Endothelial cell of umbilical vein (primary cell): Measurements from ENCODE around the gene TMEM38A. TPM values are rescaled to one million over a fixed set of nuclear protein-coding genes. Genes with fewer than 3 reads are reported as not detected.

Experiments
- BruUV-seq: library from RNA; stranded (reverse); fragments of 400-500 nt; replicated peaks from 2 replicates; lab custom pipeline; 2021; lab: Mats Ljungman, UMichigan
- CTCF ChIA-PET: fragments of 300-600, 350-600 bp; sonication (Branson Sonifier 250); formaldehyde crosslinking; loops from one replicate; lab custom pipeline; 2021; ENCODE audit warnings: antibody characterized with exemption, inconsistent platforms; lab: Charles Lee
- POLR2A ChIA-PET: fragments of 300-600, 350-600 bp; sonication (Branson Sonifier 250); formaldehyde crosslinking; loops from one replicate; lab custom pipeline; 2021; ENCODE audit warnings: antibody characterized with exemption, inconsistent platforms; lab: Charles Lee
- DNase-seq: peaks from one replicate; pipeline ENCODE4 v3.0.0-alpha.2; 2011; ENCODE audit warnings: low read depth, low spot score
- FAIRE-seq: peaks from 2 replicates; lab custom pipeline; 2011; peaks lifted over from hg19 to GRCh38; lab: Jason Lieb, UNC
- H2AFZ ChIP-seq: 2 replicates; pipeline ENCODE4 v1.6.0; 2012; ENCODE audit warnings: low read depth, low read length, control low read depth, inconsistent platforms
- H3K27ac ChIP-seq: 2 replicates; pipeline ENCODE4 v1.5.1; 2011; ENCODE audit warnings: low read depth, mild to moderate bottlenecking, control low read depth, low read length, moderate library complexity; ENCODE audit not compliant: insufficient read depth
- H3K27me3 ChIP-seq, 2 experiments: 2 replicates each; pipeline versions ENCODE4 v1.6.0 to v1.6.1; 2011; ENCODE audit warnings: low read length in 2 of 2, mixed read lengths in 1 of 2; ENCODE audit not compliant: control insufficient read depth in 2 of 2, insufficient read depth in 2 of 2
- H3K36me3 ChIP-seq, 2 experiments: 2 replicates in 1 of 2; 3 replicates in 1 of 2; pipeline ENCODE4 v1.5.1; 2011; ENCODE audit warnings: low read length in 2 of 2, mild to moderate bottlenecking in 1 of 2, moderate library complexity in 1 of 2; ENCODE audit not compliant: control insufficient read depth in 2 of 2, insufficient read depth in 2 of 2; ENCODE audit errors: extremely low read depth in 1 of 2
- H3K4me1 ChIP-seq: 3 replicates; pipeline ENCODE4 v1.5.1; 2011; ENCODE audit warnings: mild to moderate bottlenecking, low read length; ENCODE audit not compliant: control insufficient read depth, insufficient read depth; ENCODE audit errors: extremely low read depth
- H3K4me2 ChIP-seq: 2 replicates; pipeline ENCODE4 v1.6.1; 2011; ENCODE audit warnings: low read length, control low read depth, mixed read lengths; ENCODE audit not compliant: insufficient read depth
- H3K4me3 ChIP-seq, 3 experiments: fragments of 200-600 bp in 1 of 3; sonication (generic), shearing (Covaris generic) in 1 of 3; replicated peaks in 1 of 3; 2 replicates each; pipeline ENCODE4 v1.5.1; 2011 to 2016; ENCODE audit warnings: control low read depth in 3 of 3, low read length in 3 of 3, mild to moderate bottlenecking in 2 of 3, inconsistent platforms in 1 of 3, low read depth in 1 of 3, moderate library complexity in 1 of 3; ENCODE audit not compliant: insufficient read depth in 1 of 3
- H3K79me2 ChIP-seq: 2 replicates; pipeline ENCODE4 v1.6.0; 2012; ENCODE audit warnings: low read length, inconsistent platforms; ENCODE audit not compliant: control insufficient read depth, insufficient read depth
- H3K9ac ChIP-seq: replicated peaks from 2 replicates; pipeline ENCODE3; 2011; ENCODE audit warnings: low read length, control low read depth; ENCODE audit not compliant: insufficient read depth; ENCODE audit errors: extremely low read depth
- H3K9me1 ChIP-seq: replicated peaks from 3 replicates; pipeline ENCODE4 v1.6.0; 2011; ENCODE audit warnings: mild to moderate bottlenecking, low read length; ENCODE audit not compliant: control insufficient read depth, insufficient read depth; ENCODE audit errors: extremely low read depth
- H3K9me3 ChIP-seq: replicated peaks from 2 replicates; pipeline ENCODE4 v1.5.1; 2012; ENCODE audit warnings: low read length, inconsistent platforms; ENCODE audit not compliant: control insufficient read depth, insufficient read depth
- H4K20me1 ChIP-seq: replicated peaks from 2 replicates; pipeline ENCODE3; 2011; ENCODE audit warnings: mild to moderate bottlenecking, low read length; ENCODE audit not compliant: control insufficient read depth, insufficient read depth; ENCODE audit errors: extremely low read depth
- CTCF ChIP-seq, 2 donors: IDR thresholded peaks; 1 replicate in 1 of 2; 2 replicates in 1 of 2; pipeline ENCODE4 v1.5.1; 2011; ENCODE audit warnings: low read length in 2 of 2, mild to moderate bottlenecking in 2 of 2, moderate library complexity in 2 of 2, control low read depth in 1 of 2, inconsistent platforms in 1 of 2, low read depth in 1 of 2; ENCODE audit not compliant: insufficient read depth in 1 of 2; ENCODE audit errors: extremely low read depth in 1 of 2
- EZH2 ChIP-seq: IDR thresholded peaks from 2 replicates; pipeline ENCODE4 v1.6.1; 2012; ENCODE audit warnings: borderline replicate concordance, low read depth, mild to moderate bottlenecking, moderate library complexity, low read length, inconsistent platforms; ENCODE audit not compliant: severe bottlenecking
- FOS ChIP-seq: IDR thresholded peaks from 2 replicates; pipeline ENCODE4 v1.6.1; 2011; ENCODE audit warnings: mild to moderate bottlenecking, low read length, moderate library complexity, borderline replicate concordance; ENCODE audit not compliant: insufficient read depth
- GATA2 ChIP-seq: IDR thresholded peaks from 2 replicates; pipeline ENCODE4 v1.7.0; 2011; ENCODE audit warnings: low read depth, mild to moderate bottlenecking, moderate library complexity, mixed read lengths, low read length; ENCODE audit not compliant: insufficient read length, insufficient read depth
- JUN ChIP-seq: IDR thresholded peaks from 2 replicates; pipeline ENCODE4 v1.6.1; 2011; ENCODE audit warnings: borderline replicate concordance, low read depth; ENCODE audit not compliant: insufficient read length, insufficient read depth
- MAX ChIP-seq: IDR thresholded peaks from 2 replicates; pipeline ENCODE4 v1.6.1; 2011; ENCODE audit not compliant: insufficient read depth, insufficient read length
- MYC ChIP-seq: IDR thresholded peaks from one replicate; pipeline ENCODE4 v1.6.1; 2011; ENCODE audit warnings: mild to moderate bottlenecking, low read depth, low read length
- POLR2A ChIP-seq: IDR thresholded peaks from 2 replicates; pipeline ENCODE4 v1.6.1; 2012; ENCODE audit warnings: low read depth, mild to moderate bottlenecking, control low read depth, low read length
- POLR2AphosphoS5 ChIP-seq: IDR thresholded peaks from 2 replicates; pipeline ENCODE4 v1.6.1; 2012; ENCODE audit warnings: low read depth, mild to moderate bottlenecking, control low read depth, low read length, moderate library complexity; ENCODE audit not compliant: insufficient read depth
- dilution Hi-C: fragments of 300-500 bp; cut with MboI; formaldehyde crosslinking; loops from one replicate; pipeline ENCODE4 v1.15.0; 2019; ENCODE audit warnings: low sequenced_read_pairs; ENCODE audit not compliant: extremely low pct_ligation_motif_present
- intact Hi-C: fragments of 100-400 bp; cut with micrococcal nuclease; formaldehyde crosslinking; loops from one replicate; pipeline ENCODE4 v1.10.0; 2022
- polyA plus RNA-seq, 4 experiments: library from polyadenylated mRNA; depleted of rRNA in 3 of 4; stranded (reverse) in 3 of 4; unstranded in 1 of 4; fragments of >200 nt; gene quantifications; 2 replicates each; pipeline versions ENCODE4 v1.2.1 to v1.2.3, GENCODE V29; 2011 to 2012; ENCODE audit warnings: missing spikeins in 1 of 4
- total RNA-seq: library from RNA; stranded (reverse); gene quantifications from 2 replicates; pipeline ENCODE4 v1.2.3, GENCODE V29; 2021

The TMEM38A gene
- total and polyA plus RNA-seq, 2 donors (not counting 3 experiments of a cell fraction or from before 2014, with no cell fraction given), result 1.6 TPM

- DNase-seq (no peak), FAIRE-seq (no peak)
- no peak for TF ChIP-seq MYC
- TF ChIP-seq MAX, result no peak
- TF ChIP-seq POLR2AphosphoS5, result no peak
- no peak for TF ChIP-seq JUN
- TF ChIP-seq GATA2, result no peak
- no peak for TF ChIP-seq FOS
- TF ChIP-seq CTCF (IDR thresholded peaks at IDR 0.05; ENCODE audit: extremely low read depth in 1 of 2, insufficient read depth in 1 of 2, low read depth in 1 of 2, low read length in 2 of 2), result no peak
- TF ChIP-seq POLR2A, result no peak
- no peak for TF ChIP-seq EZH2
- Histone ChIP-seq H3K4me2 (no peak overlapping the region), H3K4me3 (no peak overlapping the region), H3K79me2 (peaks cover 100% of the 10 kb centered on the region), H3K27ac (no peak overlapping the region), H3K9me1 (no peaks in the 10 kb centered on the region), H3K9ac (no peak overlapping the region), H3K9me3 (no peaks in the 10 kb centered on the region), H3K27me3 (no peaks in the 10 kb centered on the region), H4K20me1 (no peaks in the 10 kb centered on the region), H3K4me1 (peaks cover 5% of the 10 kb centered on the region), H3K36me3 (peaks cover 2 to 11% of the 10 kb centered on the region in 2 experiments), H2AFZ (no peak overlapping the region)
- dilution Hi-C loops, result no loop called here
- ChIA-PET CTCF (no interaction called here), POLR2A (no interaction called here)
- intact Hi-C loops, result no loop called here
- BruUV-seq, result no TSS peak
Measured at GRCh38 chr19:16621165-16621800, 39.7 kb upstream of the TMEM38A start.
